Smooth muscle cell (in vitro differentiated cells): ENCODE measurements around the gene CERCAM. TPM values are rescaled to one million over a fixed set of nuclear protein-coding genes. Genes with fewer than 3 reads are reported as not detected.

Experiments used
- DNase-seq: peaks from one replicate; lab custom pipeline; 2025; ENCODE audit not compliant: unreplicated experiment; lab: John Stamatoyannopoulos, UW
- H2AFZ ChIP-seq: fragments of 200-600 bp; sonication (generic); 2 replicates; pipeline ENCODE4 v1.6.0; 2016; ENCODE audit warnings: antibody characterized with exemption, low read depth, mild to moderate bottlenecking
- H3F3A ChIP-seq: fragments of 200-600 bp; sonication (generic); 2 replicates; pipeline ENCODE4 v1.6.0; 2017; ENCODE audit warnings: antibody characterized with exemption, low read depth
- H3K27ac ChIP-seq: fragments of 200-600 bp; sonication (generic); 2 replicates; pipeline ENCODE4 v1.5.1; 2016; ENCODE audit warnings: low read depth, mild to moderate bottlenecking
- H3K27me3 ChIP-seq: fragments of 200-600 bp; sonication (generic); 2 replicates; pipeline ENCODE4 v1.6.1; 2016; ENCODE audit warnings: low read depth, mild to moderate bottlenecking
- H3K36me3 ChIP-seq: fragments of 200-600 bp; sonication (generic); 2 replicates; pipeline ENCODE4 v1.5.1; 2016; ENCODE audit warnings: low read depth
- H3K4me1 ChIP-seq: fragments of 200-600 bp; sonication (generic); 2 replicates; pipeline ENCODE4 v1.5.1; 2016; ENCODE audit warnings: low read depth
- H3K4me2 ChIP-seq: fragments of 200-600 bp; sonication (generic); 2 replicates; pipeline ENCODE4 v1.6.0; 2016; ENCODE audit warnings: mild to moderate bottlenecking
- H3K4me3 ChIP-seq: fragments of 200-600 bp; sonication (generic); 2 replicates; pipeline ENCODE4 v1.5.1; 2016; ENCODE audit warnings: mild to moderate bottlenecking
- H3K79me2 ChIP-seq: fragments of 200-600 bp; sonication (generic); 2 replicates; pipeline ENCODE4 v1.6.0; 2016; ENCODE audit warnings: low read depth, mild to moderate bottlenecking
- H3K9ac ChIP-seq: fragments of 200-600 bp; sonication (generic); 2 replicates; pipeline ENCODE4 v1.6.0; 2016; ENCODE audit warnings: low read depth
- H3K9me3 ChIP-seq: fragments of 200-600 bp; sonication (generic); replicated peaks from 2 replicates; pipeline ENCODE4 v1.5.1; 2016; ENCODE audit warnings: low read depth
- H4K20me1 ChIP-seq: fragments of 200-600 bp; sonication (generic); 2 replicates; pipeline ENCODE4 v1.6.0; 2016; ENCODE audit warnings: low read depth
- WGBS: methylation state at CpG from one replicate; pipeline ENCODE4 v1.1.7; 2016; ENCODE audit warnings: low lambda C conversion rate; 5-methylcytosine and 5-hydroxymethylcytosine counted together
- polyA plus RNA-seq: library from polyadenylated mRNA; unstranded; fragments of >200 nt; fragmentation: Nextera tagmentation; extraction: Ambion mirVana; gene quantifications from 2 replicates; pipeline ENCODE4 v1.2.1, GENCODE V29; 2016
- total RNA-seq: library from RNA; depleted of rRNA; stranded (reverse); fragments of >200 nt; gene quantifications from 2 replicates; pipeline ENCODE4 v1.2.3, GENCODE V29; 2014
- TF ChIP-seq, protein P1 (sequence below): fragments of 200-600 bp; sonication (generic); IDR thresholded peaks from 2 replicates; pipeline ENCODE4 v1.5.1; 2017; ENCODE audit warnings: borderline replicate concordance, mild to moderate bottlenecking, antibody characterized with exemption; ENCODE audit not compliant: insufficient read depth, poor library complexity, severe bottlenecking

CERCAM gene
- total and polyA plus RNA-seq, 2 experiments from 2014 or later: 129 to 357 TPM

DNA sequence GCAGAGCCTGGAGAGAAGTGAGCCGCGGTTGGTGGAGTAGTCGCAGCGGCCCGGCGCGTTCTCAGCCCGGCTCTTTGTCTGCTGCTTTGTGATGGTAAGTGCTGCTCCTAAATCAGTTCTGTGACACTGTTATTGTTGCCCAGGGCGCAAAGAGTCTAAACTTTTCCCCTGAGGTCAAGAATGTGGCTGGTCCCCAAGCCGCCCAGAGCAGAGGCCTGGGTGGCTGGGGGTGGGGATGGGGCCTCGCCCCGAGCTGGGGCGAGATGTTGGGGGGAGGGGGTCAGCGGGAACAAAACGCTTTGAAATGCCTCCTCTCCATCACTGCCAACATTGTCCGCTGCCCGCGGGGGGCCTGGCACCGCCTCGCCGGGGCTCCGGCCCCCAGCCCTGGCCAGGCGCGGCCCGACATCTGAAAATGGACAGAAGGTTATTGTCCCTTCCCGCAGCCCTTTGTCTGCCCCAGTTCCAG, 11.7 kb upstream of the CERCAM start:
- DNase-seq: no peak
- no peak overlapping the region for H3K4me2 ChIP-seq
- no peaks in the 10 kb centered on the region for H3K9me3 ChIP-seq
- H2AFZ ChIP-seq: no peak overlapping the region
- no peaks in the 10 kb centered on the region for H3K79me2 ChIP-seq
- no peak overlapping the region for H3K9ac ChIP-seq
- peaks cover 19% of the 10 kb centered on the region for H3K27me3 ChIP-seq
- no peaks in the 10 kb centered on the region for H4K20me1 ChIP-seq
- H3K27ac ChIP-seq: no peak overlapping the region
- TF ChIP-seq, protein P1, sequence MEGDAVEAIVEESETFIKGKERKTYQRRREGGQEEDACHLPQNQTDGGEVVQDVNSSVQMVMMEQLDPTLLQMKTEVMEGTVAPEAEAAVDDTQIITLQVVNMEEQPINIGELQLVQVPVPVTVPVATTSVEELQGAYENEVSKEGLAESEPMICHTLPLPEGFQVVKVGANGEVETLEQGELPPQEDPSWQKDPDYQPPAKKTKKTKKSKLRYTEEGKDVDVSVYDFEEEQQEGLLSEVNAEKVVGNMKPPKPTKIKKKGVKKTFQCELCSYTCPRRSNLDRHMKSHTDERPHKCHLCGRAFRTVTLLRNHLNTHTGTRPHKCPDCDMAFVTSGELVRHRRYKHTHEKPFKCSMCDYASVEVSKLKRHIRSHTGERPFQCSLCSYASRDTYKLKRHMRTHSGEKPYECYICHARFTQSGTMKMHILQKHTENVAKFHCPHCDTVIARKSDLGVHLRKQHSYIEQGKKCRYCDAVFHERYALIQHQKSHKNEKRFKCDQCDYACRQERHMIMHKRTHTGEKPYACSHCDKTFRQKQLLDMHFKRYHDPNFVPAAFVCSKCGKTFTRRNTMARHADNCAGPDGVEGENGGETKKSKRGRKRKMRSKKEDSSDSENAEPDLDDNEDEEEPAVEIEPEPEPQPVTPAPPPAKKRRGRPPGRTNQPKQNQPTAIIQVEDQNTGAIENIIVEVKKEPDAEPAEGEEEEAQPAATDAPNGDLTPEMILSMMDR: no peak
- WGBS: 30% methylated on average over 26 of the region's 26 CpGs
- peaks cover 7% of the 10 kb centered on the region for H3K4me1 ChIP-seq
- H3K36me3 ChIP-seq: no peaks in the 10 kb centered on the region
- H3K4me3 ChIP-seq: no peak overlapping the region
- no peaks in the 10 kb centered on the region for H3F3A ChIP-seq

- Histone ChIP-seq H2AFZ (no peak overlapping the region), H3K9me3 (no peaks in the 10 kb centered on the region), H4K20me1 (no peaks in the 10 kb centered on the region), H3K4me3 (no peak overlapping the region), H3F3A (no peaks in the 10 kb centered on the region), H3K36me3 (no peaks in the 10 kb centered on the region), H3K79me2 (no peaks in the 10 kb centered on the region), H3K4me1 (peaks cover 7% of the 10 kb centered on the region), H3K27ac (no peak overlapping the region), H3K9ac (no peak overlapping the region), H3K27me3 (peaks cover 19% of the 10 kb centered on the region), H3K4me2 (no peak overlapping the region)
- no peak for DNase-seq
- TF ChIP-seq, protein P1: no peak
- WGBS: 53% methylated on average over 8 of the region's 8 CpGs
These were observed 11.2 kb upstream of the CERCAM start for GRCh38 chr9:128409450-128409849.

- no peak overlapping the region for H3K27ac ChIP-seq
- no peak for DNase-seq
- H3F3A ChIP-seq: no peaks in the 10 kb centered on the region
- no peaks in the 10 kb centered on the region for H3K79me2 ChIP-seq
- TF ChIP-seq, protein P1: peak; percentile 12
- H3K4me2 ChIP-seq: no peak overlapping the region
- H4K20me1 ChIP-seq: no peaks in the 10 kb centered on the region
- no peaks in the 10 kb centered on the region for H3K36me3 ChIP-seq
- 39% methylated on average over 6 of the region's 6 CpGs for WGBS
- peaks cover 19% of the 10 kb centered on the region for H3K27me3 ChIP-seq
- H3K9ac ChIP-seq: no peak overlapping the region
- no peaks in the 10 kb centered on the region for H3K9me3 ChIP-seq
- peaks cover 7% of the 10 kb centered on the region for H3K4me1 ChIP-seq
- no peak overlapping the region for H3K4me3 ChIP-seq
- H2AFZ ChIP-seq: no peak overlapping the region
These were observed 10.7 kb upstream of the CERCAM start for GRCh38 chr9:128409978-128410377.

GRCh38 chr9:128411364-128412119, 9.1 kb upstream of the CERCAM start:
- 77% methylated on average over 11 of the region's 11 CpGs for WGBS
- no peak overlapping the region for H3K4me3 ChIP-seq
- TF ChIP-seq, protein P1: no peak
- H3K79me2 ChIP-seq: no peaks in the 10 kb centered on the region
- peaks cover 7% of the 10 kb centered on the region for H3K4me1 ChIP-seq
- no peaks in the 10 kb centered on the region for H3K36me3 ChIP-seq
- no peak overlapping the region for H3K9ac ChIP-seq
- H3K27ac ChIP-seq: no peak overlapping the region
- H4K20me1 ChIP-seq: no peaks in the 10 kb centered on the region
- no peak overlapping the region for H3K4me2 ChIP-seq
- no peak overlapping the region for H2AFZ ChIP-seq
- H3K27me3 ChIP-seq: peaks cover 19% of the 10 kb centered on the region
- no peak for DNase-seq
- H3K9me3 ChIP-seq: no peaks in the 10 kb centered on the region
- no peaks in the 10 kb centered on the region for H3F3A ChIP-seq
